ENCODE results near the gene LRRFIP2.

- no peak for TF ChIP-seq CTCF (conservative IDR thresholded peaks at IDR 0.05; ENCODE audit: low read length)
- TF ChIP-seq EZH2phosphoT487 (IDR thresholded peaks at IDR 0.05; ENCODE audit: borderline replicate concordance), result no peak
Measured at GRCh38 chr3:37086918-37087317, 87.5 kb downstream of the LRRFIP2 start.

Data from Loucy (cell line).